Measurements from ENCODE around the gene ANKS1B.

The ANKS1B gene

GRCh38 chr12:98738539-98738938, 1246.2 kb downstream of the ANKS1B start:
- no peak for DNase-seq

GRCh38 chr12:98738002-98738401, 1246.7 kb downstream of the ANKS1B start:
- DNase-seq: no peak

GRCh38 chr12:98737322-98737712, 1247.4 kb downstream of the ANKS1B start:
- no peak for DNase-seq

GRCh38 chr12:98736352-98737321, 1248.1 kb downstream of the ANKS1B start:
- DNase-seq: no peak

- no peak for DNase-seq
Measured at GRCh38 chr12:98735821-98736220, 1248.9 kb downstream of the ANKS1B start.

GRCh38 chr12:98733667-98734350, 1250.9 kb downstream of the ANKS1B start:
- DNase-seq: no peak

- no peak for DNase-seq
Measured at GRCh38 chr12:98730412-98730811, 1254.3 kb downstream of the ANKS1B start.

- DNase-seq: no peak
Measured at GRCh38 chr12:98727196-98727595, 1257.5 kb downstream of the ANKS1B start.

GRCh38 chr12:98725476-98726247, 1259.1 kb downstream of the ANKS1B start:
- DNase-seq: peak; percentile 2

GRCh38 chr12:98724384-98725155, 1260.2 kb downstream of the ANKS1B start:
- no peak for DNase-seq

GRCh38 chr12:98721204-98721702, 1263.5 kb downstream of the ANKS1B start:
- no peak for DNase-seq

GRCh38 chr12:98719515-98720504, 1264.9 kb downstream of the ANKS1B start:
- DNase-seq: no peak

- no peak for DNase-seq
Measured at GRCh38 chr12:98714426-98714825, 1270.3 kb downstream of the ANKS1B start.

- DNase-seq: no peak
Measured at GRCh38 chr12:98709022-98709421, 1275.7 kb downstream of the ANKS1B start.

GRCh38 chr12:98701166-98701565, 1283.6 kb downstream of the ANKS1B start:
- DNase-seq: no peak

- peak; percentile 60 for DNase-seq
Measured at GRCh38 chr12:98699586-98699985, 1285.2 kb downstream of the ANKS1B start.

- peak; percentile 43 for DNase-seq
Measured at GRCh38 chr12:98698603-98699463, 1285.9 kb downstream of the ANKS1B start.

- DNase-seq: no peak
Measured at GRCh38 chr12:98697209-98697608, 1287.5 kb downstream of the ANKS1B start.

GRCh38 chr12:98696036-98696646, 1288.6 kb downstream of the ANKS1B start:
- DNase-seq: no peak

All from GF-D8 (cell line).